ENCODE data around the gene MAST4. TPM values are rescaled to one million over a fixed set of nuclear protein-coding genes. Genes with fewer than 3 reads are reported as not detected.

Gene MAST4
- total and polyA plus RNA-seq, 2 of the 8 experiments (the other 6 are each of a cell fraction or from before 2014, with no cell fraction given): 1.5 to 2.6 TPM

DNA sequence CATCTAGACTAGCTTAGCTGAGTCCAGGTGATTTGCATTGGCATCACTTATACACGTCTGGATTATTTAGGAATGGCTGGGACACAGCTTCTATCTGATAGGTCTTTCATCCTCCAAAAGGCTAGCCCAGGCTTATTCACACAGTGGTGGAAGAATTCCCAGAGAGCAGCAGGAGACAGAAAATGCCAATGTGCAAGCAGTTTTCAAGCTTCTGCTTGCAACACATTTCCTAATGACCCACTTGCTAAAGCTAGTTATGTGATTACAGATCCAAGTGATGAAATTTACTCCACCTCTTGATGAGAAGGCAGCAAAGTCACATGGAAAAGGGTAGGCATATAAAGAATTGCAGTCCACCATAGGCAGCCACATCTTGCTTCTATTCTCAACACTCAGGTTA is 44.2 kb upstream of the MAST4 start (continued):
- no peak for TF ChIP-seq NRF1 (IDR thresholded peaks at IDR 0.05; ENCODE audit: low read depth, low read length)
- TF ChIP-seq, protein P1, sequence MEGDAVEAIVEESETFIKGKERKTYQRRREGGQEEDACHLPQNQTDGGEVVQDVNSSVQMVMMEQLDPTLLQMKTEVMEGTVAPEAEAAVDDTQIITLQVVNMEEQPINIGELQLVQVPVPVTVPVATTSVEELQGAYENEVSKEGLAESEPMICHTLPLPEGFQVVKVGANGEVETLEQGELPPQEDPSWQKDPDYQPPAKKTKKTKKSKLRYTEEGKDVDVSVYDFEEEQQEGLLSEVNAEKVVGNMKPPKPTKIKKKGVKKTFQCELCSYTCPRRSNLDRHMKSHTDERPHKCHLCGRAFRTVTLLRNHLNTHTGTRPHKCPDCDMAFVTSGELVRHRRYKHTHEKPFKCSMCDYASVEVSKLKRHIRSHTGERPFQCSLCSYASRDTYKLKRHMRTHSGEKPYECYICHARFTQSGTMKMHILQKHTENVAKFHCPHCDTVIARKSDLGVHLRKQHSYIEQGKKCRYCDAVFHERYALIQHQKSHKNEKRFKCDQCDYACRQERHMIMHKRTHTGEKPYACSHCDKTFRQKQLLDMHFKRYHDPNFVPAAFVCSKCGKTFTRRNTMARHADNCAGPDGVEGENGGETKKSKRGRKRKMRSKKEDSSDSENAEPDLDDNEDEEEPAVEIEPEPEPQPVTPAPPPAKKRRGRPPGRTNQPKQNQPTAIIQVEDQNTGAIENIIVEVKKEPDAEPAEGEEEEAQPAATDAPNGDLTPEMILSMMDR (IDR thresholded peaks at IDR 0.05; ENCODE audit: control extremely low read depth in 1 of 3, insufficient read depth in 1 of 3, low read depth in 1 of 3, low read length in 3 of 3): no peak
- TF ChIP-seq, protein P2, sequence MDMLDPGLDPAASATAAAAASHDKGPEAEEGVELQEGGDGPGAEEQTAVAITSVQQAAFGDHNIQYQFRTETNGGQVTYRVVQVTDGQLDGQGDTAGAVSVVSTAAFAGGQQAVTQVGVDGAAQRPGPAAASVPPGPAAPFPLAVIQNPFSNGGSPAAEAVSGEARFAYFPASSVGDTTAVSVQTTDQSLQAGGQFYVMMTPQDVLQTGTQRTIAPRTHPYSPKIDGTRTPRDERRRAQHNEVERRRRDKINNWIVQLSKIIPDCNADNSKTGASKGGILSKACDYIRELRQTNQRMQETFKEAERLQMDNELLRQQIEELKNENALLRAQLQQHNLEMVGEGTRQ (IDR thresholded peaks at IDR 0.05; ENCODE audit: low read length): no peak

All from H1 (cell line).